HepG2 (cell line): ENCODE results near the gene STXBP2. TPM values are rescaled to one million over a fixed set of nuclear protein-coding genes. Genes with fewer than 3 reads are reported as not detected.
A peak's percentile ranks its signal among the peaks of the same experiment; 100 is the strongest.

Source experiments
- CREM ChIP-seq, 2 experiments: sonication (generic) in 1 of 2; formaldehyde crosslinking in 1 of 2; IDR thresholded peaks; 2 replicates each; pipeline versions ENCODE4 v1.4.0 to v1.6.1; 2016 to 2020; ENCODE audit warnings: antibody characterized with exemption in 1 of 2, mild to moderate bottlenecking in 1 of 2, missing genetic modification reagents in 1 of 2
- EP300 ChIP-seq, 3 experiments: sonication (generic) in 1 of 3; formaldehyde crosslinking in 1 of 3; IDR thresholded peaks; 2 replicates each; pipeline versions ENCODE4 v1.5.1 to v1.6.1; 2011 to 2020; ENCODE audit warnings: low read depth in 2 of 3, low read length in 2 of 3, borderline replicate concordance in 1 of 3, improper control_type of control experiment in 1 of 3, mild to moderate bottlenecking in 1 of 3, missing genetic modification reagents in 1 of 3, moderate library complexity in 1 of 3
- HMGXB4 ChIP-seq, 2 experiments: sonication (generic) in 1 of 2; formaldehyde crosslinking in 1 of 2; IDR thresholded peaks; 2 replicates each; pipeline versions ENCODE4 v1.4.0 to v1.6.1; 2018 to 2020; ENCODE audit warnings: missing genetic modification reagents in 2 of 2, borderline replicate concordance in 1 of 2, low read depth in 1 of 2, mild to moderate bottlenecking in 1 of 2, missing biosample characterization in 1 of 2
- HOMEZ ChIP-seq: IDR thresholded peaks from 2 replicates; pipeline ENCODE4 v1.6.1; 2016; ENCODE audit warnings: low read depth
- MXI1 ChIP-seq: IDR thresholded peaks from 3 replicates; pipeline ENCODE4 v1.6.1; 2012; ENCODE audit warnings: low read depth, low read length, inconsistent platforms, borderline replicate concordance
- SKIL ChIP-seq: sonication (generic); formaldehyde crosslinking; IDR thresholded peaks from 2 replicates; pipeline ENCODE4 v1.8.0; 2022; ENCODE audit warnings: missing genetic modification reagents, mild to moderate bottlenecking, moderate library complexity, borderline replicate concordance
- U2AF2 ChIP-seq: fragments of 200-400 bp; formaldehyde crosslinking; IDR thresholded peaks from 2 replicates; pipeline ENCODE4 v1.6.1; 2017; ENCODE audit warnings: low read depth, mild to moderate bottlenecking, low read length
- ZFAT ChIP-seq: sonication (generic); formaldehyde crosslinking; conservative IDR thresholded peaks from 2 replicates; pipeline ENCODE4 v1.8.1; 2023; ENCODE audit warnings: missing genetic modification reagents, inconsistent platforms
- ZFP36 ChIP-seq: fragments of 150-350 bp; IDR thresholded peaks from 2 replicates; pipeline ENCODE4 v1.6.1; 2018; ENCODE audit warnings: borderline replicate concordance, low read length, low read depth; ENCODE audit not compliant: partially characterized antibody
- ZNF224 ChIP-seq: sonication (generic); formaldehyde crosslinking; IDR thresholded peaks from 2 replicates; pipeline ENCODE4 v1.5.0; 2020; ENCODE audit warnings: mild to moderate bottlenecking, missing genetic modification reagents
- ZNF382 ChIP-seq: sonication (generic); formaldehyde crosslinking; IDR thresholded peaks from 2 replicates; pipeline ENCODE4 v1.5.0; 2020; ENCODE audit warnings: missing genetic modification reagents, mild to moderate bottlenecking, borderline replicate concordance
- polyA plus RNA-seq, 8 experiments: library from polyadenylated mRNA; depleted of rRNA in 3 of 8; stranded (reverse) in 7 of 8; unstranded in 1 of 8; fragments of >200 nt; fragmentation: Illumina TruSeq in 4 of 8; extraction: Trizol in 4 of 8; gene quantifications; 2 replicates each; pipeline versions ENCODE4 v1.2.1 to v1.2.3, GENCODE V29; 2011 to 2016; ENCODE audit warnings: low read depth in 4 of 8, missing spikeins in 1 of 8, mixed read lengths in 1 of 8; ENCODE audit not compliant: insufficient read depth in 1 of 8
- total RNA-seq, 5 experiments: library from RNA; depleted of rRNA; stranded (reverse); fragments of >200 nt; fragmentation: Illumina TruSeq; extraction: Trizol; gene quantifications; 2 replicates each; pipeline ENCODE4 v1.2.3, GENCODE V29; 2016; ENCODE audit warnings: low read depth in 1 of 5
- TF ChIP-seq, protein P1 (sequence below): sonication (generic); formaldehyde crosslinking; IDR thresholded peaks from 2 replicates; pipeline ENCODE4 v1.9.0; 2021; ENCODE audit warnings: missing genetic modification reagents, borderline replicate concordance
- TF ChIP-seq, protein P2 (sequence below): sonication (generic); formaldehyde crosslinking; IDR thresholded peaks from 2 replicates; pipeline ENCODE4 v1.9.0; 2022; ENCODE audit warnings: missing genetic modification reagents, mild to moderate bottlenecking, borderline replicate concordance
- TF ChIP-seq, protein P3 (sequence below): sonication (generic); formaldehyde crosslinking; conservative IDR thresholded peaks from 2 replicates; pipeline ENCODE4 v1.5.0; 2020; ENCODE audit warnings: missing genetic modification reagents

STXBP2 gene
- total and polyA plus RNA-seq, 2 of the 13 experiments (the other 11 are each of a cell fraction or from before 2014, with no cell fraction given) = 22.8 to 40.1 TPM

GRCh38 chr19:7680606-7681339, 43.9 kb downstream of the STXBP2 start, which contains the start of gene TRAPPC5 (continued):
- TF ChIP-seq HOMEZ (CRISPR knock-in tag) = no peak
- TF ChIP-seq ZNF224 = no peak
- no peak for TF ChIP-seq U2AF2
- TF ChIP-seq ZNF382 (CRISPR knock-in tag) = no peak
- TF ChIP-seq, protein P1, sequence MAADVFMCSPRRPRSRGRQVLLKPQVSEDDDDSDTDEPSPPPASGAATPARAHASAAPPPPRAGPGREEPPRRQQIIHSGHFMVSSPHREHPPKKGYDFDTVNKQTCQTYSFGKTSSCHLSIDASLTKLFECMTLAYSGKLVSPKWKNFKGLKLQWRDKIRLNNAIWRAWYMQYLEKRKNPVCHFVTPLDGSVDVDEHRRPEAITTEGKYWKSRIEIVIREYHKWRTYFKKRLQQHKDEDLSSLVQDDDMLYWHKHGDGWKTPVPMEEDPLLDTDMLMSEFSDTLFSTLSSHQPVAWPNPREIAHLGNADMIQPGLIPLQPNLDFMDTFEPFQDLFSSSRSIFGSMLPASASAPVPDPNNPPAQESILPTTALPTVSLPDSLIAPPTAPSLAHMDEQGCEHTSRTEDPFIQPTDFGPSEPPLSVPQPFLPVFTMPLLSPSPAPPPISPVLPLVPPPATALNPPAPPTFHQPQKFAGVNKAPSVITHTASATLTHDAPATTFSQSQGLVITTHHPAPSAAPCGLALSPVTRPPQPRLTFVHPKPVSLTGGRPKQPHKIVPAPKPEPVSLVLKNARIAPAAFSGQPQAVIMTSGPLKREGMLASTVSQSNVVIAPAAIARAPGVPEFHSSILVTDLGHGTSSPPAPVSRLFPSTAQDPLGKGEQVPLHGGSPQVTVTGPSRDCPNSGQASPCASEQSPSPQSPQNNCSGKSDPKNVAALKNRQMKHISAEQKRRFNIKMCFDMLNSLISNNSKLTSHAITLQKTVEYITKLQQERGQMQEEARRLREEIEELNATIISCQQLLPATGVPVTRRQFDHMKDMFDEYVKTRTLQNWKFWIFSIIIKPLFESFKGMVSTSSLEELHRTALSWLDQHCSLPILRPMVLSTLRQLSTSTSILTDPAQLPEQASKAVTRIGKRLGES (CRISPR knock-in tag) = no peak
- TF ChIP-seq CREM (IDR thresholded peaks at IDR 0.05) = no peak
- no peak for TF ChIP-seq CREM (CRISPR knock-in tag; IDR thresholded peaks at IDR 0.05)
- peak; percentile 84 to 87; a peak in 3 of 4 replicates for TF ChIP-seq HMGXB4 (CRISPR knock-in tag; IDR thresholded peaks at IDR 0.05; ENCODE audit: borderline replicate concordance in 1 of 2, low read depth in 1 of 2)
- TF ChIP-seq EP300 (IDR thresholded peaks at IDR 0.05; ENCODE audit: low read depth in 2 of 2, low read length in 2 of 2) = no peak
- no peak for TF ChIP-seq EP300 (CRISPR knock-in tag; IDR thresholded peaks at IDR 0.05; ENCODE audit: borderline replicate concordance)
- TF ChIP-seq, protein P2, sequence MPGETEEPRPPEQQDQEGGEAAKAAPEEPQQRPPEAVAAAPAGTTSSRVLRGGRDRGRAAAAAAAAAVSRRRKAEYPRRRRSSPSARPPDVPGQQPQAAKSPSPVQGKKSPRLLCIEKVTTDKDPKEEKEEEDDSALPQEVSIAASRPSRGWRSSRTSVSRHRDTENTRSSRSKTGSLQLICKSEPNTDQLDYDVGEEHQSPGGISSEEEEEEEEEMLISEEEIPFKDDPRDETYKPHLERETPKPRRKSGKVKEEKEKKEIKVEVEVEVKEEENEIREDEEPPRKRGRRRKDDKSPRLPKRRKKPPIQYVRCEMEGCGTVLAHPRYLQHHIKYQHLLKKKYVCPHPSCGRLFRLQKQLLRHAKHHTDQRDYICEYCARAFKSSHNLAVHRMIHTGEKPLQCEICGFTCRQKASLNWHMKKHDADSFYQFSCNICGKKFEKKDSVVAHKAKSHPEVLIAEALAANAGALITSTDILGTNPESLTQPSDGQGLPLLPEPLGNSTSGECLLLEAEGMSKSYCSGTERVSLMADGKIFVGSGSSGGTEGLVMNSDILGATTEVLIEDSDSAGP (CRISPR knock-in tag) = peak; percentile 67; the same call in 1 of the 2 replicates
- no peak for TF ChIP-seq SKIL
- TF ChIP-seq, protein P3, sequence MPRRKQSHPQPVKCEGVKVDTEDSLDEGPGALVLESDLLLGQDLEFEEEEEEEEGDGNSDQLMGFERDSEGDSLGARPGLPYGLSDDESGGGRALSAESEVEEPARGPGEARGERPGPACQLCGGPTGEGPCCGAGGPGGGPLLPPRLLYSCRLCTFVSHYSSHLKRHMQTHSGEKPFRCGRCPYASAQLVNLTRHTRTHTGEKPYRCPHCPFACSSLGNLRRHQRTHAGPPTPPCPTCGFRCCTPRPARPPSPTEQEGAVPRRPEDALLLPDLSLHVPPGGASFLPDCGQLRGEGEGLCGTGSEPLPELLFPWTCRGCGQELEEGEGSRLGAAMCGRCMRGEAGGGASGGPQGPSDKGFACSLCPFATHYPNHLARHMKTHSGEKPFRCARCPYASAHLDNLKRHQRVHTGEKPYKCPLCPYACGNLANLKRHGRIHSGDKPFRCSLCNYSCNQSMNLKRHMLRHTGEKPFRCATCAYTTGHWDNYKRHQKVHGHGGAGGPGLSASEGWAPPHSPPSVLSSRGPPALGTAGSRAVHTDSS (CRISPR knock-in tag) = peak; percentile 82; the same call in 1 of the 2 replicates
- peak; percentile 62; the same call in 1 of the 3 replicates for TF ChIP-seq MXI1
- TF ChIP-seq ZFP36 = no peak
- no peak for TF ChIP-seq ZFAT (CRISPR knock-in tag)
